HG02852 (cell line): ENCODE results near the gene CCDC170.
A peak's percentile ranks its signal among the peaks of the same experiment; 100 is the strongest.

Source experiments
- ATAC-seq: cut with Tn5 transposase; IDR thresholded peaks from one replicate; pipeline ENCODE4 v1.9.1; 2021; ENCODE audit warnings: mild to moderate bottlenecking, moderate library complexity; ENCODE audit not compliant: unreplicated experiment

The CCDC170 gene

DNA sequence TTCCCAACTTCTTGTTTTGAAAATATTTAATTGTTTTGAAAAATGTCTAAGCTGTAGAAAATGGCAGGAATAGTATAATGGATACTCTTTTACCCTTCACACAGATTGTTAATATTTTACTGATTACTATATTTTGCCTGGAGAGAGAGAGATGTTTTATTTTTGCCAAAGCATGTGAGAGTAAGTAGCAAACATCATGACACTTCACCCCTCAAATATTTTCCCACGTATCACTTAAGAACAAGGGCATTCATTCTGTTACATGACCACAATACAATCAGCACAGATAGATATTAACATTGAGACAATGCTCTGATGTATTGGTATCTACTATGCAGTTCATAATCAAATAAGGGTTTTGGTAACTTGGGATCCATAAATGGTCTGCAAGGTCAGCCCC lies 116.5 kb downstream of the CCDC170 start:
- ATAC-seq = no peak

DNA sequence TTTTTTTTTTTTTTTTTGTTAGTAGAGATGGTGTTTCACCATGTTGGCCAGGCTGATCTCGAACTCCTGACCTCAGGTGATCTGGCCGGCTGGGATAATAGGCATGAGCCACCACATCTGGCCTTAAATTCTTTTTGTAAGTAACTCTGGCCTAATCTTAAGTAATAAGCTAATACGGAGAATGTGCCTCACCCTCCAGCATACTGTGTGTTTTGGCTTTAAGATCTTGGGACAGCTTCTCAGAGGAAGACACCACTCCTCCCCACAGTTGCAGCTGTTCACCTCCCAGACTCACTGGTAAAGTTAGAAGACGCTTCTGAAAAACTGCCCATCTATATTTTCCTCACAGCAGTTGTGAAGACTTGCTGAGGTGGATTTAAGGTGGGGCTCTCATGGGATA lies 120.8 kb downstream of the CCDC170 start:
- ATAC-seq = no peak

DNA sequence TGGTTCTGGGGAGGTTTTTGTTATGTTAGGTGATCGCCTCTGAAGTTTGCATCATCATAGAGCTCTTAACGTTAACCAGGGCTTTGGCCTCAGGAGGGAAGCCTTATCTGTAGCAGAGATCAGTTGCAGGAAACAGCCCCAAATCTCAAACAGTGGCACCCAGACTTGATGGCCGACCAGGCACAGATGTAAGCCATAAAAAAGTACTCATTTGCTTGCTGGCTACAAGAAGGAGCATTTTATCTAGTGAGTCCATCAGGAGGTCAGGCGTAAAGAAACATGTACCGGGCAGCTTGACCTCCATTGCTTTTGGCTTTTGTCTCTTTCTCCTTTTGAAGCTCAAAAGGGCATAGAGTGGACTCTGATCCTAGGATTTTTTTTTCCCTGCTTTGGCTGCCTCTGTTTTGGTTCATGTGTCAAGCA lies 122.3 kb downstream of the CCDC170 start:
- no peak for ATAC-seq

DNA sequence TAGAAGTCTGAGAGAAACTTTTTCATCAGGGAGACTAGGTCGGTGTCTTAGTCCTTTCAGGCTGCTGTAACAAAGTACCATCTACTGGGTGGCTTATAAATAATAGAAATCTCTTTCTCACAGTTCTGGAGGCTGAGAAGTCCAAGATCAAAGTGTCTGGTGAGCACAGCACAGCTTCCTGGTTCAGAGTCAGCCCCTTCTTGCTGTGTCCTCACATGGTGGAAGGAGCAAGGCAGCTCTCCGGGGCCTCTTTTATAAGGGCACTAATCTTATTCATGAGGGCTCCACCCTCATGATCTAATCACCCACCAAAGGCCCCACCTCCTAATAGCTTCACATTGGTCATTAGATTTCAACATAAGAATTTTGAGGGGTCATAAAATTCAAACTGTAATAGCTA lies 122.8 kb downstream of the CCDC170 start:
- no peak for ATAC-seq

DNA sequence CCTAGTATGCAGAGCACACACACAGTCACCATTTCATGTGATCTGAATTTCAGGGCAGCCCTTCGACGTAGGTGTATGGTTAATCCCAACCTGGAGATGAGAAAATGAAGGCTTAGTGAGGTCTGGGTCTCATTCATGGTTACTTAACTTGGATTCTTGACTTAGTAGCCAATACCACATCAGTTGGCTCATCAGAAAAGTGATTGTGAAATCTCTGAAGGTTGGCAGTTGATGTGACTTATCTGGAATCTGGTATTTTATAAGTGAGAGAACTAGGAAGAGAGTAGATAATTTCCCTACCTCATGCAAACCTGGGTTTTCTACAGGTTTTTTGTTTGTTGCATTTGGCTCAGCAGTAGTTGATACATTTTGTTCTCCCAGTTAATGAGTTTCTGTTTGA lies 123.7 kb downstream of the CCDC170 start:
- no peak for ATAC-seq

DNA sequence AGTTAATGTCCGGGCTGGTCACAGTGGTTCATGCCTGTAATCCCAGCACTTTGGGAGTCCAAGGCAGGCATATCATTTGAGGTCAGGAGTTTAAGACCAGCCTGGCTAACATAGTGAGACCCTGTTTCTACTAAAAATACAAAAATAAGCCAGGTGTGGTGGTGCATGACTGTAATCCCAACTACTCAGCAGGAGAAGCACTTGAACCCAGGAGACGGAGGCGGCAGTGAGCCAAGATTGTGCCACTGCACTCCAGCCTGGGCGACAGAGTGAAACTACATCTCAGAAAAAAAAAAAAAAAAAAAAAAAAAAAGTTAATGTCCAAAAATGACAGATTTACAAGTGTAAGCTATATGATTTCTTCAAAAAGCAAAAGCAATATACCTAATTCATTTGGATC lies 124.9 kb downstream of the CCDC170 start:
- ATAC-seq = no peak

DNA sequence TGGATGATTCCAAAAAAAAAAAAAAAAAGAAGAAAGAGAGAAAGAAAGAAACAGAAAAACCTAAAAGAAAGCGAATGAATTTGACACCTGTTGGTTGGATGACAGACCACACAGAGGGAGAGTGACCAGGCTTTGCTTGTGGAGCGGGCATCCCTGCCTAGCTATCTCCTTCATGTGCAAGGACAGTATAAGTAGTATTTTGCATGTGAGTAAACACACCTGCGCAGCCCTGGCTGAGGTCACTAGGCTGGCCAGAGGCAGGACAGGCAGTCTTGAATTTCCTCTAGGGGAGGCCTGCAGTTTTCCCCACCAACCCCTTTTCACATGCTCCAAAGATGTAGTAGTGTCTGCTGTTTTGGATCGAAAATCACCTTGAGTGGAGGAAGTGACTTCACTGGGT lies 126.4 kb downstream of the CCDC170 start:
- ATAC-seq = no peak

- no peak for ATAC-seq
These were observed 130.3 kb downstream of the CCDC170 start for GRCh38 chr6:151624071-151624470.

GRCh38 chr6:151624481-151624880 lies 130.7 kb downstream of the CCDC170 start:
- ATAC-seq = no peak

GRCh38 chr6:151624900-151625536 lies 131.2 kb downstream of the CCDC170 start:
- no peak for ATAC-seq

DNA sequence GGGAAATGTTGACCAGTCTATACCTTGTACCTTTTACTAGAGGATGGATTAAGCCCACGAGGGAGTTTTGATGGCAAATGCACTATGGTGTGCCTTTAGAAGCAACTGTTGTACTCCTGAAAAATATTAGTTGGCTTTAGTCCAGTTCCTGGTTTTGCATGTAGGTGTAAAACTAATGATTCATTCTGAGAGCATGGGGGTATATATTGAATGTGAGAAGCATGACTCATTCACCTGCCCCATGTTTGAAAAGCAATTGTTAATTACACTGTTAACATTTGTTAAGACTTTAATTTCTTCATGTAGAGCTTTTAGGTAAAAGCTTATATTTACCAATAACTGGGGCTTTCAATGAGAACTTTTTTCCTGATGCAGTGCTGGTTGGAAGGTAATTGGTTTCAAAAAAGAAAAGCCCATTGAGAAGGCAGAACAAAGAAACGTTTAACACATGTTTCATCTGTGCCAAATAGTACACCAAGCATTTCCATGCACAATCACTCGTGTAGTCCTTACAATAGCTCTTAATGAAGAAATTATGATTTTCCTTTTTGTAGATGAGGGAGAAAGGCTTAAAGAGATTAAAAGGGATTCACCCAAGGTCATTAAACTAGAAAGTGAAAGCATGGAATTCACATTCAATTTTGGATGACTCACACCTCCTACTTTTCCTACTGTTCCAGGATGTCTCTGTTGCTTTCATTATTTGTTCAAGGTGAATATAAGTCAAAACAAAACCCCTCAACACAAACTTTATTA lies 134.1 kb downstream of the CCDC170 start:
- peak; percentile 52 for ATAC-seq

DNA sequence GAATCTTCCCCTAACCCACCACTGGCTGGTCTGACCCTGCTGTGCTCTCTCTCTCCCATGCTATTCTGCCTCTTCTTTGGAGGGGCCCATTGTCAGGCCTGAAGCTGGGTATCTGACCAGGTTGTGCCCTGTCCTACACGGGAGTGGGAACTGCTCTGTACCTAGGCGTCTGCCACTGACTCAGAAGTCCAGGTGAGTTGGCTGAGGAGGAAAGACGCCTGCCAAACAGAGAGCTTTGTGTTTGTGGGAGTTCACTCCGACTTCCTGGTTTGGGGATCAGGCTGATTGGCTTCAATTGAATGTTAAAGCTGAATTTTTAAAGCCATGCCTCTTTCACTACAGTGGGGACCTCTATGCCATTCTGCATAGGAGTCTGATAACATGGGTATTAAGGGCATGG lies 136.0 kb downstream of the CCDC170 start:
- no peak for ATAC-seq

GRCh38 chr6:151630387-151630786 lies 136.6 kb downstream of the CCDC170 start:
- no peak for ATAC-seq

- no peak for ATAC-seq
These were observed 137.3 kb downstream of the CCDC170 start for GRCh38 chr6:151630991-151631655.

DNA sequence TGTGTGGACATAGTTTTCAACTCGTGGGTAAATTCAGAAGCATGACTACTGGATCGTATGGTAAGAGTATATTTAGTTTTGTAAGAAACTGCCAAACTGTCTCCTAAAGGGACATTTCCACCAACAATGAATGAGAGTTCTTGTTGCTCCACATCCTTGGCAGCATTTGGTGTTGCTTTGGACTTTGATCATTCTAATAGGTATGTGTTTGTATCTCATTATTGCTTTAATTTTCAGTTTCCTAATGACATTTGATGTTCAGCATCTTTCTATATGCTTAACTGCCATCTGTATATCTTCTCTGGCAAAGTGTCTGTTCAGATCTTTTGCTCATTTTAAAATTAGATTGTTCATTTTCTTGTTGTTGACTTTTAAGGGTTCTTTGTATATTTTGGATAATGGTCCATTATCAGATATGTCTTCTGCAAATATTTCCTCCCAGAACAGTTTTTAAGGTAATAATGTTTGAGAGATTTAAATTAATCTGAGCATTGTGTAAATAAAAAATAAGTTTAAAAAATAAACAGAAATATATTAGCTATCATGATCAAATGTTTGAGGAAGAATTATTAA lies 138.7 kb downstream of the CCDC170 start:
- ATAC-seq = no peak

DNA sequence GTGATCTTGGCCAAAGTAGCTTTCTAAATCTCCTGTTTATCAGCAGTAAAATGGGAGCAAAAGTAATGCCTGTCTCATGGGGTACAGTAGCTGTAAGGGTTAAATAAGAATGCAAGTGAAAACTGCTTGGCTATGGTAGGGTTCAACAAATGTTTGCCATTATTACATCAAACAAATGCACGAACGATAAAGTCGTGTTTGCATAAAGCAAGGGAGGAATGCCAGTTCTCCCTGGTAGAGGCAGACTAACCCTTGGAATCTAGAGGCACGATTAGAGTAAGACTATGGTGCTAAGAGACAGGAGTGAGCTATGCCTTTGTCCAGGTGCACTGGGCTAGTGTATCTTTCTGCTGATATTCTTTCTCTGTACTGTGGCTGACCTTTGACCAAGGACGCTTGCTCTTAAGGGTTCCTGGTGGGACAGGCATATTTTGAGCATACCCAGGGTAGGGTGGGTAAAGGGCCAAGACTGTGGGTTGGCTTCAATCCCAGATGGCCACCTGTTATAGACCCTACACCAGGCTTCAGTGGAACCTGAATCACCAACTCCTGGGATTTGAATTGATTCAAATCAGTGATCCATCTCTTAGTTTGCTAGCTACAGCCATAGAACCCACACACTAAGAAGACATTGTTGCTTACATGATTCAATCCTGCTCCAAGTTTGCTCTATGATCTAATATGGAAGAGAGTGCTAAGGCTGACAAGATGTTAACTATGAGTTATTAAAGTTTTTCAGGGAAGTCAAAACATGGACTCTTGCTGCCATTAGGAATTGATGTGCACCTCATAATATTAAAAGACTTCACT lies 139.9 kb downstream of the CCDC170 start:
- no peak for ATAC-seq

- no peak for ATAC-seq
These were observed 140.5 kb downstream of the CCDC170 start for GRCh38 chr6:151634336-151634720.

DNA sequence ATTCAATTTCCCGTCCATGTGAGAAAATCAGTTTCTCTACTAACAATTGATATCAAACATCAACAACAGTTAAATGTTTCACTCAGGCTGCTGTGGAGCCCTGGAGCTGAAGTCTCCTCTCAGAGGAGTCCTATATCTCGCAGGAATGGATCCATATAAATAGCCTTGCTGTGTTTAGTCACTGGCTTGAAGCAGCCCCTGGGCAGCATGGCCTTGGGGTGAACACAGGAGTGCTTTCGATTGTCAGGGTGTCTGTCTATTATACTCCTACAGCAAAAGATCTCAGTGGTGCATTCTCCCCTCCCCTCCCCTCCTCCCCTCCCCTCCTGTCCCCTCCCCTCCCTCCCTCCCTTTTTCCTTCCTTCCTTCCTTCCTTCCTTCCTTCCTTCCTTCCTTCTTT lies 141.9 kb downstream of the CCDC170 start:
- ATAC-seq = no peak

- ATAC-seq = no peak
These were observed 144.0 kb downstream of the CCDC170 start for GRCh38 chr6:151637814-151638213.

DNA sequence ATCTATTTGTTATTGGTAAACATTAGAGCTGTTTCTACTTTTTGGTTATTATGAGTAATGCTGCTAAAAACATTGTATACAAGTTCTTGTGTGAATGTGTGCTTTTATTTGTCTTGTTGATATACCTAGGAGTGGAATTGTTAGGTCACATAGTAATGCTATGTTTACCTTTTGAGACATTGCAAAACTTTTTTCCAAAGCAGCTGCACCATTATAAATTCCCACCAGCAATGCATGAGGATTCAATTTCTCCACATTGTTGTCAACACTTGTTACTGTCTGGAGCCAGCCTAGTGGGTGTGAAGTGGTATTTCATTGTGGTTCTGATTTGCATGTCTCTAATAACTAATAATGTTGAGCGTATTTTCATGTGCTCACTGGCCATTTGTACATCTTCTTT lies 145.9 kb downstream of the CCDC170 start:
- ATAC-seq = no peak

DNA sequence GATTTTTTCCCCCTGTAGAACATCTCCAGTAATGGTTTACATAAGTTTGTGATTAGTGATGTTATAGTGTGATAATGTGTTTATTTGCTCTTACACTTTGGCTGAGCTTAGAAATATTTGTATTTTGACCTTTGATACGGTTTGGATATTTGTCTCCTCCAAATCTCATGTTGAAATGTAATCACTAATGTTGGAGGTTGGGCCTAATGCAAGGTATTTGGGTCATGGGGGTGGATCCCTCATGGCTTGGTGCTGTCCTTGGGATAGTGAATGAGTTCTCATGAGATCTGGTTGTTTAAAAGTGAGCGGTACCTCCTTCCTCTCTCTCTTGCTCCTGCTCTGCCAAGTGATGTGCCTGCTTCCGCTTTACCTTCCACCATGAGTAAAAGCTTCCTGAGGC lies 147.2 kb downstream of the CCDC170 start:
- ATAC-seq = no peak
